GM23248 (cell line): ENCODE data around the gene STARD3. TPM values are rescaled to one million over a fixed set of nuclear protein-coding genes. Genes with fewer than 3 reads are reported as not detected.
A peak's percentile ranks its signal among the peaks of the same experiment; 100 is the strongest.

Experiments
- DNase-seq: peaks from one replicate; pipeline ENCODE4 v3.0.0-alpha.2; 2015
- H2AFZ ChIP-seq: fragments of 200-600 bp; sonication (generic); 2 replicates; pipeline ENCODE4 v1.6.1; 2016; ENCODE audit warnings: antibody characterized with exemption
- H3F3A ChIP-seq: fragments of 200-600 bp; sonication (generic); 2 replicates; pipeline ENCODE4 v1.6.1; 2016; ENCODE audit warnings: mild to moderate bottlenecking, antibody characterized with exemption, mixed run types; ENCODE audit not compliant: insufficient read depth
- H3K27ac ChIP-seq: fragments of 200-600 bp; sonication (generic); 2 replicates; pipeline ENCODE4 v1.5.1; 2016; ENCODE audit warnings: mild to moderate bottlenecking
- H3K27me3 ChIP-seq: fragments of 200-600 bp; sonication (generic); replicated peaks from 2 replicates; pipeline ENCODE4 v1.6.1; 2016; ENCODE audit warnings: mild to moderate bottlenecking; ENCODE audit not compliant: insufficient read depth
- H3K36me3 ChIP-seq: fragments of 200-600 bp; sonication (generic); 2 replicates; pipeline ENCODE4 v1.6.1; 2016; ENCODE audit warnings: low read depth, mild to moderate bottlenecking
- H3K4me1 ChIP-seq: fragments of 200-600 bp; sonication (generic); 2 replicates; pipeline ENCODE4 v1.6.1; 2016; ENCODE audit warnings: mild to moderate bottlenecking; ENCODE audit not compliant: insufficient read depth
- H3K4me2 ChIP-seq: fragments of 200-600 bp; sonication (generic); one replicate; pipeline ENCODE4 v1.6.1; 2016; ENCODE audit warnings: mild to moderate bottlenecking; ENCODE audit not compliant: unreplicated experiment
- H3K4me3 ChIP-seq: fragments of 200-600 bp; sonication (generic); 2 replicates; pipeline ENCODE4 v1.5.1; 2016; ENCODE audit warnings: mild to moderate bottlenecking
- H3K79me2 ChIP-seq: fragments of 200-600 bp; sonication (generic); 2 replicates; pipeline ENCODE4 v1.6.1; 2016; ENCODE audit warnings: mild to moderate bottlenecking; ENCODE audit not compliant: insufficient read depth
- H3K9ac ChIP-seq: fragments of 200-600 bp; sonication (generic); 2 replicates; pipeline ENCODE4 v1.6.1; 2016; ENCODE audit warnings: mild to moderate bottlenecking
- H3K9me2 ChIP-seq: fragments of 200-600 bp; sonication (generic); 2 replicates; pipeline ENCODE4 v1.6.1; 2016; ENCODE audit warnings: mixed run types, mild to moderate bottlenecking, moderate library complexity; ENCODE audit not compliant: insufficient read depth
- H3K9me3 ChIP-seq: fragments of 200-600 bp; sonication (generic); one replicate; pipeline ENCODE4 v1.6.1; 2017; ENCODE audit warnings: low read depth
- H4K20me1 ChIP-seq: fragments of 200-600 bp; sonication (generic); 2 replicates; pipeline ENCODE4 v1.6.0; 2016; ENCODE audit not compliant: insufficient read depth
- EZH2 ChIP-seq: fragments of 200-600 bp; sonication (generic); IDR thresholded peaks from 2 replicates; pipeline ENCODE4 v1.6.1; 2018; ENCODE audit warnings: antibody characterized with exemption, mild to moderate bottlenecking; ENCODE audit not compliant: insufficient read depth, poor library complexity, severe bottlenecking
- EZH2phosphoT487 ChIP-seq: fragments of 200-600 bp; sonication (generic); IDR thresholded peaks from 2 replicates; pipeline ENCODE4 v1.6.1; 2018; ENCODE audit warnings: antibody characterized with exemption, moderate library complexity, mild to moderate bottlenecking, low read depth; ENCODE audit not compliant: insufficient read depth
- WGBS, 2 experiments: methylation state at CpG; one replicate each; pipeline ENCODE4 v1.1.6; 2015 to 2017; ENCODE audit warnings: low lambda C conversion rate in 2 of 2, low coverage in 1 of 2; ENCODE audit errors: missing lambda C conversion rate in 2 of 2; 5-methylcytosine and 5-hydroxymethylcytosine counted together
- in situ Hi-C: fragments of 300-500 bp; cut with MboI; formaldehyde crosslinking; loops from 2 replicates; pipeline ENCODE4 v1.15.0; 2020
- polyA plus RNA-seq: library from polyadenylated mRNA; unstranded; fragments of >200 nt; fragmentation: Nextera tagmentation; extraction: Ambion mirVana; gene quantifications from 2 replicates; pipeline ENCODE4 v1.2.1, GENCODE V29; 2016
- total RNA-seq: library from RNA; depleted of rRNA; stranded (reverse); fragments of >200 nt; shearing (Covaris generic); gene quantifications from 2 replicates; pipeline ENCODE4 v1.2.3, GENCODE V29; 2014

STARD3 gene
- total and polyA plus RNA-seq, 2 experiments from 2014 or later, result 32.3 to 41.0 TPM

GRCh38 chr17:39653662-39654331 lies 16.9 kb downstream of the STARD3 start:
- Histone ChIP-seq H2AFZ (no peak overlapping the region), H3K36me3 (no peaks in the 10 kb centered on the region), H3K4me1 (no peaks in the 10 kb centered on the region), H3K27me3 (no peaks in the 10 kb centered on the region), H3K9me3 (no peaks in the 10 kb centered on the region), H3K9me2 (no peaks in the 10 kb centered on the region), H4K20me1 (no peaks in the 10 kb centered on the region), H3K4me2 (no peak overlapping the region), H3K4me3 (no peak overlapping the region), H3K9ac (no peak overlapping the region), H3F3A (no peaks in the 10 kb centered on the region), H3K79me2 (peaks cover 24% of the 10 kb centered on the region; the same call in 1 of the 2 replicates), H3K27ac (no peak overlapping the region)
- peak; percentile 57 for DNase-seq
- 58 to 63% methylated on average over 14 of the region's 14 CpGs for WGBS, 2 experiments
- in situ Hi-C loops, result no loop called here
- no peak for TF ChIP-seq EZH2
- TF ChIP-seq EZH2phosphoT487, result no peak

- H2AFZ ChIP-seq, result no peak overlapping the region
- H3K27me3 ChIP-seq, result no peaks in the 10 kb centered on the region
- H3K4me2 ChIP-seq, result no peak overlapping the region
- no peak overlapping the region for H3K27ac ChIP-seq
- no peaks in the 10 kb centered on the region for H3K9me2 ChIP-seq
- H3K9me3 ChIP-seq, result no peaks in the 10 kb centered on the region
- no peaks in the 10 kb centered on the region for H4K20me1 ChIP-seq
- H3K4me3 ChIP-seq, result no peak overlapping the region
- H3K79me2 ChIP-seq, result peaks cover 14% of the 10 kb centered on the region; the same call in 1 of the 2 replicates
- no peak for DNase-seq
- no peaks in the 10 kb centered on the region for H3F3A ChIP-seq
- H3K4me1 ChIP-seq, result no peaks in the 10 kb centered on the region
- 88 to 98% methylated on average over 2 of the region's 2 CpGs for whole genome bisulfite sequencing, 2 experiments
- TF ChIP-seq EZH2 (no peak), EZH2phosphoT487 (no peak)
- in situ Hi-C loops, result no loop called here
- no peak overlapping the region for H3K9ac ChIP-seq
- H3K36me3 ChIP-seq, result no peaks in the 10 kb centered on the region
Observed at GRCh38 chr17:39655105-39655504, 18.2 kb downstream of the STARD3 start.

- WGBS, 2 experiments, result 95 to 100% methylated on average over 11 of the region's 11 CpGs
Observed at GRCh38 chr17:39658346-39658745, 21.4 kb downstream of the STARD3 start.

GRCh38 chr17:39658760-39659159 lies 21.8 kb downstream of the STARD3 start:
- TF ChIP-seq EZH2 (no peak), EZH2phosphoT487 (no peak)
- in situ Hi-C loops, result no loop called here

More at GRCh38 chr17:39658346-39658745, 21.4 kb downstream of the STARD3 start:
- H3K36me3 ChIP-seq, result no peaks in the 10 kb centered on the region
- in situ Hi-C loops, result no loop called here
- no peak overlapping the region for H3K9ac ChIP-seq
- no peak overlapping the region for H3K4me3 ChIP-seq
- H4K20me1 ChIP-seq, result no peaks in the 10 kb centered on the region
- TF ChIP-seq EZH2, result no peak
- no peak for TF ChIP-seq EZH2phosphoT487
- H2AFZ ChIP-seq, result no peak overlapping the region
- H3K79me2 ChIP-seq, result peaks cover 11% of the 10 kb centered on the region; the same call in 1 of the 2 replicates
- no peak for DNase-seq
- H3K4me2 ChIP-seq, result no peak overlapping the region
- no peaks in the 10 kb centered on the region for H3K9me3 ChIP-seq
- H3K27me3 ChIP-seq, result no peaks in the 10 kb centered on the region
- no peaks in the 10 kb centered on the region for H3K9me2 ChIP-seq
- H3F3A ChIP-seq, result no peaks in the 10 kb centered on the region
- H3K27ac ChIP-seq, result no peak overlapping the region
- H3K4me1 ChIP-seq, result no peaks in the 10 kb centered on the region

More at GRCh38 chr17:39658760-39659159, 21.8 kb downstream of the STARD3 start:
- 91 to 97% methylated on average over 3 of the region's 3 CpGs for WGBS, 2 experiments
- no peak overlapping the region for H2AFZ ChIP-seq
- H3K27me3 ChIP-seq, result no peaks in the 10 kb centered on the region
- H3K4me1 ChIP-seq, result no peaks in the 10 kb centered on the region
- H3K4me2 ChIP-seq, result no peak overlapping the region
- H3K27ac ChIP-seq, result no peak overlapping the region
- no peaks in the 10 kb centered on the region for H4K20me1 ChIP-seq
- no peaks in the 10 kb centered on the region for H3K36me3 ChIP-seq
- H3K79me2 ChIP-seq, result peaks cover 11% of the 10 kb centered on the region; the same call in 1 of the 2 replicates
- no peaks in the 10 kb centered on the region for H3K9me2 ChIP-seq
- H3F3A ChIP-seq, result no peaks in the 10 kb centered on the region
- no peak overlapping the region for H3K9ac ChIP-seq
- no peaks in the 10 kb centered on the region for H3K9me3 ChIP-seq
- DNase-seq, result no peak
- H3K4me3 ChIP-seq, result no peak overlapping the region
